Panc1 (cell line): ENCODE results near the gene SPRED3. TPM values are rescaled to one million over a fixed set of nuclear protein-coding genes. Genes with fewer than 3 reads are reported as not detected.

Experiments
- ATAC-seq: fragments of 200-7000 bp; cut with Tn5 transposase; 2 replicates; pipeline ENCODE4 v1.9.1; 2020; ENCODE audit warnings: mild to moderate bottlenecking, moderate library complexity
- BruUV-seq: library from RNA; stranded (reverse); fragments of 400-500 nt; replicated peaks from 2 replicates; lab custom pipeline; 2021; lab: Mats Ljungman, UMichigan
- CTCF ChIA-PET: fragments of 300-600 bp; sonication (Branson Sonifier 250); formaldehyde crosslinking; loops from one replicate; lab custom pipeline; 2022; ENCODE audit warnings: antibody characterized with exemption; lab: Charles Lee
- POLR2A ChIA-PET: fragments of 300-600 bp; sonication (Branson Sonifier 250); formaldehyde crosslinking; loops from one replicate; lab custom pipeline; 2022; ENCODE audit warnings: antibody characterized with exemption; lab: Charles Lee
- DNase-seq: peaks from one replicate; pipeline ENCODE4 v3.0.0-alpha.2; 2010; ENCODE audit warnings: low read depth, low spot score
- H3K27ac ChIP-seq: 2 replicates; pipeline ENCODE4 v1.5.1; 2011; ENCODE audit warnings: mild to moderate bottlenecking, low read length, inconsistent platforms
- H3K27me3 ChIP-seq: fragments of 200-500 bp; sonication (Bioruptor generic); 2 replicates; pipeline ENCODE4 v1.6.0; 2014; ENCODE audit warnings: low read length, inconsistent platforms; ENCODE audit not compliant: control insufficient read depth, insufficient read depth
- H3K36me3 ChIP-seq: fragments of 200-500 bp; sonication (Bioruptor generic); 2 replicates; pipeline ENCODE4 v1.5.1; 2014; ENCODE audit warnings: inconsistent platforms, mild to moderate bottlenecking, low read length, moderate library complexity; ENCODE audit not compliant: control insufficient read depth, insufficient read depth
- H3K4me1 ChIP-seq: 2 replicates; pipeline ENCODE4 v1.5.1; 2011; ENCODE audit warnings: inconsistent platforms, mild to moderate bottlenecking, low read length, moderate library complexity; ENCODE audit not compliant: control insufficient read depth, insufficient read depth
- H3K4me3 ChIP-seq, 2 experiments: 2 replicates each; pipeline ENCODE4 v1.5.1; 2011 to 2012; ENCODE audit warnings: low read depth in 2 of 2, low read length in 2 of 2, mild to moderate bottlenecking in 2 of 2, inconsistent platforms in 1 of 2, moderate library complexity in 1 of 2
- H3K9me3 ChIP-seq: fragments of 200-500 bp; sonication (Bioruptor generic); 2 replicates; pipeline ENCODE4 v1.5.1; 2014; ENCODE audit warnings: low read depth, mild to moderate bottlenecking, inconsistent platforms, low read length, moderate library complexity; ENCODE audit not compliant: control insufficient read depth, insufficient read depth
- CTCF ChIP-seq: fragments of 450-650 bp; IDR thresholded peaks from 2 replicates; pipeline ENCODE4 v1.5.1; 2017; ENCODE audit warnings: mild to moderate bottlenecking
- POLR2AphosphoS5 ChIP-seq: IDR thresholded peaks from 2 replicates; pipeline ENCODE4 v1.6.1; 2012; ENCODE audit warnings: mild to moderate bottlenecking, low read depth, low read length, moderate library complexity
- REST ChIP-seq, 2 experiments: IDR thresholded peaks; 2 replicates each; pipeline ENCODE4 v1.6.1; 2011 to 2012; ENCODE audit warnings: low read depth in 2 of 2, control low read depth in 1 of 2, low read length in 1 of 2, mild to moderate bottlenecking in 1 of 2, moderate library complexity in 1 of 2; ENCODE audit not compliant: insufficient read depth in 1 of 2
- SIN3A ChIP-seq: IDR thresholded peaks from 2 replicates; pipeline ENCODE4 v1.6.1; 2012; ENCODE audit warnings: low read depth, mild to moderate bottlenecking, low read length, moderate library complexity, borderline replicate concordance; ENCODE audit not compliant: insufficient read depth
- TCF7L2 ChIP-seq: IDR thresholded peaks from 2 replicates; pipeline ENCODE4 v1.6.1; 2011; ENCODE audit warnings: mild to moderate bottlenecking, low read depth, low read length, inconsistent platforms
- in situ Hi-C: cut with HindIII; loops from 2 replicates; pipeline ENCODE4 v1.10.0; 2016; ENCODE audit warnings: low sequenced_read_pairs, low pct_unique_long_range_greater_than_20kb
- intact Hi-C: fragments of 100-400 bp; cut with micrococcal nuclease; formaldehyde crosslinking; loops from one replicate; pipeline ENCODE4 v1.10.0; 2022; ENCODE audit not compliant: unreplicated experiment
- total RNA-seq: library from RNA; stranded (reverse); gene quantifications from one replicate; pipeline ENCODE4 v1.2.1, GENCODE V29; 2021; ENCODE audit not compliant: unreplicated experiment

Gene SPRED3
- total RNA-seq, 1 experiment from 2014 or later = 3.8 TPM

- no TSS peak for BruUV-seq
- TF ChIP-seq TCF7L2 (no peak), POLR2AphosphoS5 (no peak), REST (IDR thresholded peaks at IDR 0.05; ENCODE audit: insufficient read depth in 1 of 2, low read depth in 2 of 2, low read length in 1 of 2) (no peak), CTCF (no peak), SIN3A (no peak)
- Histone ChIP-seq H3K4me3 (no peak overlapping the region), H3K4me1 (peaks cover 10% of the 10 kb centered on the region), H3K9me3 (no peaks in the 10 kb centered on the region), H3K36me3 (no peaks in the 10 kb centered on the region), H3K27me3 (no peaks in the 10 kb centered on the region), H3K27ac (no peak overlapping the region)
- intact Hi-C loops = no loop called here
- in situ Hi-C loops = no loop called here
- ATAC-seq = no peak
- DNase-seq = no peak
- POLR2A ChIA-PET = no interaction called here
- CTCF ChIA-PET = interaction anchor here (0.9 kb wide), 1 partner anchor 11 kb away, joined by 5 read pairs; the partner anchor contains the start of gene FAM98C
Measured at GRCh38 chr19:38391911-38392464, 3.5 kb downstream of the SPRED3 start.

DNA sequence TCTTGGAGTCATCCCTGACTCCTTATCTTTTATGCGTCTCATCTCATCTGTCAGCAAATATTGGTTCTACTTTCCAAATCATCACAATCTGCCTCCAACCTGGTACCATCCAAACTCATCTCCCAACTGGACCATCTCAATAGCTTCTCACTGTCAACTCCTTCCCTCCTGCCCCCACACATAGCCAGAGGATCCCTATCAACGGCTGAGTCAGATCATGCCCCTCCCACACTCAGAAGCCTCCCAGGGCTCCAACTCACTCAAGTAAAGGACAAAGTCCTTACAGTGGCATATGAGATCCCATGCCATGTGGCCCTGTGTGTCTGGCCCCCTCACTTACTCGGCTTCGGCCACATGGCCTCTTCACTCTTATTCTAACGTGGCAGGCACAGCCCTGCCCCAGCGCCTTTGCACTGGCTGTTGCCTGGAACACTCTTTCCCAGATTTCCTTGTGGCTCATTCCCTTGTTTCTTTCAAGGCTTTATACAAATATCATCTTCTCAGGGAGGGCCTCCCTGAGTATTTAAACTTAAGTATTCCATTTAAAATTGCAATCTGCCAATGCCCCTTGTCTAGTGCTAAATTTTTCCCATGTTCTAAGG is 4.3 kb downstream of the SPRED3 start:
- CTCF ChIA-PET = interaction anchor here (0.7 to 0.9 kb wide), 2 partner anchors 10 to 1005 kb away, joined by 5 to 7 read pairs; partner anchors contain the start of gene FAM98C
- ATAC-seq (no peak), DNase-seq (no peak)
- H3K36me3 ChIP-seq = no peaks in the 10 kb centered on the region
- H3K27me3 ChIP-seq = no peaks in the 10 kb centered on the region
- no TSS peak for BruUV-seq
- intact Hi-C loops = no loop called here
- TF ChIP-seq POLR2AphosphoS5 (no peak), REST (IDR thresholded peaks at IDR 0.05; ENCODE audit: insufficient read depth in 1 of 2, low read depth in 2 of 2, low read length in 1 of 2) (no peak), TCF7L2 (no peak), CTCF (no peak), SIN3A (no peak)
- no peak overlapping the region for H3K4me3 ChIP-seq
- POLR2A ChIA-PET = no interaction called here
- H3K27ac ChIP-seq = no peak overlapping the region
- no peaks in the 10 kb centered on the region for H3K9me3 ChIP-seq
- in situ Hi-C loops = no loop called here
- H3K4me1 ChIP-seq = peaks cover 9% of the 10 kb centered on the region
